Neural cell (in vitro differentiated cells): ENCODE measurements around the gene ARHGEF12. TPM values are rescaled to one million over a fixed set of nuclear protein-coding genes. Genes with fewer than 3 reads are reported as not detected.

ENCODE experiments used
- H2AFZ ChIP-seq: fragments of 200-600, 300-800 bp; sonication (generic), shearing (Covaris generic); 2 replicates; pipeline ENCODE4 v1.6.0; 2014; ENCODE audit warnings: low read depth, mild to moderate bottlenecking, antibody characterized with exemption, low read length, moderate library complexity
- H3F3A ChIP-seq: fragments of 200-600 bp; shearing (Covaris generic); 2 replicates; pipeline ENCODE4 v1.6.1; 2016; ENCODE audit warnings: mild to moderate bottlenecking, moderate library complexity, mixed read lengths, antibody characterized with exemption, low read length; ENCODE audit not compliant: insufficient read depth, poor library complexity, severe bottlenecking
- H3K27ac ChIP-seq: fragments of 200-600, 300-800 bp; sonication (generic), shearing (Covaris generic); 2 replicates; pipeline ENCODE4 v1.5.1; 2014; ENCODE audit warnings: mild to moderate bottlenecking, low read length, moderate library complexity
- H3K27me3 ChIP-seq: fragments of 300-800, 200-600 bp; sonication (generic), shearing (Covaris generic); 2 replicates; pipeline ENCODE4 v1.6.0; 2014; ENCODE audit warnings: mild to moderate bottlenecking, low read depth, low read length, moderate library complexity; ENCODE audit not compliant: insufficient read depth
- H3K36me3 ChIP-seq: fragments of 300-800, 200-600 bp; sonication (generic), shearing (Covaris generic); 2 replicates; pipeline ENCODE4 v1.5.1; 2014; ENCODE audit warnings: mild to moderate bottlenecking, antibody characterized with exemption, low read length, moderate library complexity; ENCODE audit not compliant: insufficient read depth
- H3K4me2 ChIP-seq: fragments of 300-800, 200-600 bp; sonication (generic), shearing (Covaris generic); 2 replicates; pipeline ENCODE4 v1.6.0; 2014; ENCODE audit warnings: mild to moderate bottlenecking, low read length
- H3K4me3 ChIP-seq: fragments of 300-800, 200-600 bp; sonication (generic), shearing (Covaris generic); 2 replicates; pipeline ENCODE4 v1.5.1; 2014; ENCODE audit warnings: mild to moderate bottlenecking, low read length, moderate library complexity
- H3K79me2 ChIP-seq: fragments of 200-600 bp; shearing (Covaris generic); replicated peaks from 2 replicates; pipeline ENCODE4 v1.6.0; 2014; ENCODE audit warnings: mild to moderate bottlenecking, low read length, moderate library complexity; ENCODE audit not compliant: insufficient read depth
- H3K9ac ChIP-seq: fragments of 300-800, 200-600 bp; sonication (generic), shearing (Covaris generic); 2 replicates; pipeline ENCODE4 v1.6.1; 2016; ENCODE audit warnings: mild to moderate bottlenecking, low read length, mixed read lengths
- H3K9me2 ChIP-seq: fragments of 200-600 bp; shearing (Covaris generic); 2 replicates; pipeline ENCODE4 v1.6.1; 2016; ENCODE audit warnings: mild to moderate bottlenecking, low read length, mixed read lengths; ENCODE audit not compliant: insufficient read depth
- H3K9me3 ChIP-seq: fragments of 200-600, 300-800 bp; sonication (generic), shearing (Covaris generic); 2 replicates; pipeline ENCODE4 v1.6.1; 2016; ENCODE audit warnings: mild to moderate bottlenecking, mixed run types, low read length, moderate library complexity, mixed read lengths
- H4K20me1 ChIP-seq: fragments of 200-600 bp; shearing (Covaris generic); 2 replicates; pipeline ENCODE4 v1.6.1; 2016; ENCODE audit warnings: mild to moderate bottlenecking, mixed run types; ENCODE audit not compliant: insufficient read depth
- EP300 ChIP-seq: fragments of 450-650 bp; conservative IDR thresholded peaks from 2 replicates; pipeline ENCODE4 v1.6.1; 2014; ENCODE audit warnings: antibody characterized with exemption, mild to moderate bottlenecking, moderate library complexity; ENCODE audit not compliant: poor library complexity, severe bottlenecking
- EZH2 ChIP-seq: fragments of 200-600, 300-800 bp; shearing (Covaris generic), sonication (generic); IDR thresholded peaks from 2 replicates; pipeline ENCODE4 v1.6.1; 2014; ENCODE audit warnings: antibody characterized with exemption, low read length, borderline replicate concordance, mild to moderate bottlenecking; ENCODE audit not compliant: insufficient read depth, poor library complexity, severe bottlenecking
- MXI1 ChIP-seq: fragments of 450-650 bp; conservative IDR thresholded peaks from 2 replicates; pipeline ENCODE4 v1.6.1; 2014; ENCODE audit warnings: antibody characterized with exemption, mild to moderate bottlenecking; ENCODE audit not compliant: poor library complexity, severe bottlenecking
- POLR2AphosphoS5 ChIP-seq: IDR thresholded peaks from 2 replicates; pipeline ENCODE4 v1.6.1; 2012
- RAD21 ChIP-seq: fragments of 450-650 bp; conservative IDR thresholded peaks from 2 replicates; pipeline ENCODE4 v1.6.1; 2014; ENCODE audit warnings: antibody characterized with exemption, mild to moderate bottlenecking, moderate library complexity
- REST ChIP-seq: IDR thresholded peaks from 2 replicates; pipeline ENCODE4 v1.6.1; 2012; ENCODE audit warnings: borderline replicate concordance
- SMC3 ChIP-seq: fragments of 450-650 bp; conservative IDR thresholded peaks from 2 replicates; pipeline ENCODE4 v1.6.1; 2014; ENCODE audit warnings: antibody characterized with exemption, mild to moderate bottlenecking, moderate library complexity; ENCODE audit not compliant: poor library complexity
- TAF1 ChIP-seq: IDR thresholded peaks from 2 replicates; pipeline ENCODE4 v1.6.1; 2012; ENCODE audit warnings: low read depth
- polyA plus RNA-seq: library from polyadenylated mRNA; depleted of rRNA; stranded (reverse); fragments of >200 nt; gene quantifications from 2 replicates; pipeline ENCODE4 v1.2.3, GENCODE V29; 2014
- TF ChIP-seq, protein P1 (sequence below): fragments of 450-650 bp; IDR thresholded peaks from 2 replicates; pipeline ENCODE4 v1.5.1; 2014; ENCODE audit warnings: antibody characterized with exemption, mild to moderate bottlenecking, moderate library complexity; ENCODE audit not compliant: poor library complexity, severe bottlenecking

Gene ARHGEF12
- polyA plus RNA-seq, 1 donor from 2014 or later: 93.4 TPM

DNA sequence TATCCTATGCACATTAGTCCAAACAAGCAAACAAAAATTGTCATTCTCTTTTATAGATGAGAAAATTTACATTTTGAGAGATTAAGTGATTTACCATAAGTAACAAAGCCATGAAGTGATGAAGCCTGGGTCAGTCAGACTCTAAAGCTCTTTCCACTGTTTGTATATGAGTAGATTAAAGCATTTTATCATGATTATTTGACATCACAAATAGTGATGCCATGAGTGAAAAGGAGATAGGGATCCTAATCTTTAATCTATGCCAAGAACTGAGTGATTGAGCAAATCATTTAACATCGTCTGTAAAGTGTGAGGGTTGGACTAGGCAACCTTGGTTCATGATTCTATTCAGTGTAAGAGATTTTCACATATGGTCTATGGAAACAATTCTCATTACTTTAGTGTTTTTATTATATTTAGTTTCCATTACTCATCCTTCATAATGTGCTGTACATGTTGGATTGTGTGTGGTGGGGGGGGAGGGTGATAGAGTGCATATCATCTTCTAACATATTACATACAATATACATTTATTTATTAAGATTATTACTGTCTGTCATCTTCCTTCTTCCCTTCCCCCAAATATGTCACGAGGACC is 50.7 kb downstream of the ARHGEF12 start:
- H3K4me3 ChIP-seq: peak overlapping the region; percentile 75

DNA sequence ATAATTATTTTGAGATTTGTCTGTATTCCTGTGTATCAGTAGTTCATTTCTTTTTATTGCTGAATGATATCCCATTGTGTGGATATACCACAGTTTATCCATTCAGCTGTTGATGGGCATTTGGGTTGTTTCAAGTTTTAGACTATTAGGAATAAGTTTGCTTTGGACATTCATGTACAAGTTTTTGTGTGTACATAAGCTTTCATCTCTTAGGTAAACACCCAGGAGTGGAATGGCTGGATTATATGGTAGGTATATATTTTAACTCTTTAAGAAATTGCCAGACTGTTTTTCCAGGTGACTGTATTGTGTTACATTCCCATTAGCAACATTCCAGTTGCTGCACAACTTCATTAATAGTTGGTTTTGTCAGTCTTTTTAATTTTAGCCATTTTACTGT is 52.0 kb downstream of the ARHGEF12 start:
- Histone ChIP-seq H3K4me3 (peak overlapping the region; percentile 75), H3F3A (peaks cover 3% of the 10 kb centered on the region), H2AFZ (no peak overlapping the region), H3K4me2 (peak overlapping the region; percentile 97), H3K36me3 (peaks cover 3% of the 10 kb centered on the region), H3K27me3 (no peaks in the 10 kb centered on the region), H3K27ac (no peak overlapping the region), H4K20me1 (peaks cover 7% of the 10 kb centered on the region), H3K9me2 (no peaks in the 10 kb centered on the region), H3K9ac (no peak overlapping the region), H3K79me2 (peaks cover 100% of the 10 kb centered on the region), H3K9me3 (no peaks in the 10 kb centered on the region)
- TF ChIP-seq EP300 (no peak), POLR2AphosphoS5 (no peak), EZH2 (no peak)

More for the DNA sequence above, 50.7 kb downstream of the ARHGEF12 start:
- peak overlapping the region; percentile 98 for H3K27ac ChIP-seq
- no peak overlapping the region for H2AFZ ChIP-seq
- peaks cover 3% of the 10 kb centered on the region for H3F3A ChIP-seq
- H4K20me1 ChIP-seq: peaks cover 7% of the 10 kb centered on the region
- peaks cover 3% of the 10 kb centered on the region for H3K9me3 ChIP-seq
- peaks cover 96% of the 10 kb centered on the region for H3K79me2 ChIP-seq
- H3K36me3 ChIP-seq: no peaks in the 10 kb centered on the region
- peak overlapping the region; percentile 82 for H3K9ac ChIP-seq
- H3K4me2 ChIP-seq: peak overlapping the region; percentile 97
- no peaks in the 10 kb centered on the region for H3K27me3 ChIP-seq
- TF ChIP-seq POLR2AphosphoS5: no peak
- no peak for TF ChIP-seq EZH2
- TF ChIP-seq MXI1: no peak
- TF ChIP-seq TAF1: no peak
- no peak for TF ChIP-seq RAD21
- TF ChIP-seq EP300: no peak
- no peak for TF ChIP-seq SMC3
- TF ChIP-seq, protein P1, sequence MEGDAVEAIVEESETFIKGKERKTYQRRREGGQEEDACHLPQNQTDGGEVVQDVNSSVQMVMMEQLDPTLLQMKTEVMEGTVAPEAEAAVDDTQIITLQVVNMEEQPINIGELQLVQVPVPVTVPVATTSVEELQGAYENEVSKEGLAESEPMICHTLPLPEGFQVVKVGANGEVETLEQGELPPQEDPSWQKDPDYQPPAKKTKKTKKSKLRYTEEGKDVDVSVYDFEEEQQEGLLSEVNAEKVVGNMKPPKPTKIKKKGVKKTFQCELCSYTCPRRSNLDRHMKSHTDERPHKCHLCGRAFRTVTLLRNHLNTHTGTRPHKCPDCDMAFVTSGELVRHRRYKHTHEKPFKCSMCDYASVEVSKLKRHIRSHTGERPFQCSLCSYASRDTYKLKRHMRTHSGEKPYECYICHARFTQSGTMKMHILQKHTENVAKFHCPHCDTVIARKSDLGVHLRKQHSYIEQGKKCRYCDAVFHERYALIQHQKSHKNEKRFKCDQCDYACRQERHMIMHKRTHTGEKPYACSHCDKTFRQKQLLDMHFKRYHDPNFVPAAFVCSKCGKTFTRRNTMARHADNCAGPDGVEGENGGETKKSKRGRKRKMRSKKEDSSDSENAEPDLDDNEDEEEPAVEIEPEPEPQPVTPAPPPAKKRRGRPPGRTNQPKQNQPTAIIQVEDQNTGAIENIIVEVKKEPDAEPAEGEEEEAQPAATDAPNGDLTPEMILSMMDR: no peak
- no peak for TF ChIP-seq REST
- H3K9me2 ChIP-seq: no peaks in the 10 kb centered on the region
